ENCODE data around the gene AOPEP. TPM values are rescaled to one million over a fixed set of nuclear protein-coding genes. Genes with fewer than 3 reads are reported as not detected.

AOPEP gene
- polyA plus RNA-seq, 1 donor from 2014 or later, result 10.0 TPM

- no peak overlapping the region for H3K9ac ChIP-seq (ENCODE audit: low read length)
- no peak overlapping the region for H3K27ac ChIP-seq (ENCODE audit: low read length)
- no peak overlapping the region for H3K4me2 ChIP-seq (ENCODE audit: low read length)
Measured at GRCh38 chr9:94867281-94867841, 140.9 kb downstream of the AOPEP start.

GRCh38 chr9:94867842-94868312, 141.4 kb downstream of the AOPEP start:
- no peaks in the 10 kb centered on the region for H3K79me2 ChIP-seq (replicated peaks; ENCODE audit: insufficient read depth, low read length)
- H3K9ac ChIP-seq (ENCODE audit: low read length), result no peak overlapping the region
- H3K9me2 ChIP-seq (ENCODE audit: insufficient read depth, low read length), result no peaks in the 10 kb centered on the region
- no peaks in the 10 kb centered on the region for H3K36me3 ChIP-seq (ENCODE audit: insufficient read depth, low read length)
- no peak overlapping the region for H3K4me3 ChIP-seq (ENCODE audit: low read length)
- H3K9me3 ChIP-seq (ENCODE audit: low read length), result no peaks in the 10 kb centered on the region
- TF ChIP-seq SMC3 (conservative IDR thresholded peaks at IDR 0.05; ENCODE audit: poor library complexity), result no peak
- no peak for TF ChIP-seq REST (IDR thresholded peaks at IDR 0.05; ENCODE audit: borderline replicate concordance)
- no peak for TF ChIP-seq CTCF (IDR thresholded peaks at IDR 0.05; ENCODE audit: poor library complexity, severe bottlenecking)
- TF ChIP-seq EZH2 (IDR thresholded peaks at IDR 0.05; ENCODE audit: borderline replicate concordance, insufficient read depth, low read length, poor library complexity, severe bottlenecking), result no peak
- no peak for TF ChIP-seq TAF1 (IDR thresholded peaks at IDR 0.05; ENCODE audit: low read depth)
- no peak for TF ChIP-seq MXI1 (conservative IDR thresholded peaks at IDR 0.05; ENCODE audit: poor library complexity, severe bottlenecking)
- no peak overlapping the region for H3K27ac ChIP-seq (ENCODE audit: low read length)
- H4K20me1 ChIP-seq (ENCODE audit: insufficient read depth), result no peaks in the 10 kb centered on the region
- no peaks in the 10 kb centered on the region for H3K27me3 ChIP-seq (ENCODE audit: insufficient read depth, low read depth, low read length)
- H3K4me2 ChIP-seq (ENCODE audit: low read length), result no peak overlapping the region
- H3F3A ChIP-seq (ENCODE audit: insufficient read depth, low read length, poor library complexity, severe bottlenecking), result no peaks in the 10 kb centered on the region
- H2AFZ ChIP-seq (ENCODE audit: low read depth, low read length), result no peak overlapping the region

More at GRCh38 chr9:94867281-94867841, 140.9 kb downstream of the AOPEP start:
- Histone ChIP-seq H3K9me2 (ENCODE audit: insufficient read depth, low read length) (no peaks in the 10 kb centered on the region), H3K79me2 (replicated peaks; ENCODE audit: insufficient read depth, low read length) (no peaks in the 10 kb centered on the region), H3K4me3 (ENCODE audit: low read length) (no peak overlapping the region), H3K27me3 (ENCODE audit: insufficient read depth, low read depth, low read length) (no peaks in the 10 kb centered on the region), H3F3A (ENCODE audit: insufficient read depth, low read length, poor library complexity, severe bottlenecking) (no peaks in the 10 kb centered on the region), H2AFZ (ENCODE audit: low read depth, low read length) (no peak overlapping the region), H3K36me3 (ENCODE audit: insufficient read depth, low read length) (no peaks in the 10 kb centered on the region), H4K20me1 (ENCODE audit: insufficient read depth) (no peaks in the 10 kb centered on the region), H3K9me3 (ENCODE audit: low read length) (no peaks in the 10 kb centered on the region)
- TF ChIP-seq POLR2AphosphoS5 (IDR thresholded peaks at IDR 0.05), result no peak
- TF ChIP-seq TAF1 (IDR thresholded peaks at IDR 0.05; ENCODE audit: low read depth), result no peak

- no peaks in the 10 kb centered on the region for H3K36me3 ChIP-seq (ENCODE audit: insufficient read depth, low read length)
- no peaks in the 10 kb centered on the region for H3K9me2 ChIP-seq (ENCODE audit: insufficient read depth, low read length)
- no peak overlapping the region for H3K4me2 ChIP-seq (ENCODE audit: low read length)
- no peaks in the 10 kb centered on the region for H3F3A ChIP-seq (ENCODE audit: insufficient read depth, low read length, poor library complexity, severe bottlenecking)
- no peaks in the 10 kb centered on the region for H3K27me3 ChIP-seq (ENCODE audit: insufficient read depth, low read depth, low read length)
- H3K27ac ChIP-seq (ENCODE audit: low read length), result no peak overlapping the region
- no peak overlapping the region for H2AFZ ChIP-seq (ENCODE audit: low read depth, low read length)
- H3K9me3 ChIP-seq (ENCODE audit: low read length), result no peaks in the 10 kb centered on the region
- H3K4me3 ChIP-seq (ENCODE audit: low read length), result no peak overlapping the region
- TF ChIP-seq RAD21 (conservative IDR thresholded peaks at IDR 0.05), result no peak
- no peak for TF ChIP-seq SMC3 (conservative IDR thresholded peaks at IDR 0.05; ENCODE audit: poor library complexity)
- TF ChIP-seq CTCF (IDR thresholded peaks at IDR 0.05; ENCODE audit: poor library complexity, severe bottlenecking), result no peak
- TF ChIP-seq REST (IDR thresholded peaks at IDR 0.05; ENCODE audit: borderline replicate concordance), result no peak
- TF ChIP-seq TAF1 (IDR thresholded peaks at IDR 0.05; ENCODE audit: low read depth), result no peak
- no peak for TF ChIP-seq MXI1 (conservative IDR thresholded peaks at IDR 0.05; ENCODE audit: poor library complexity, severe bottlenecking)
- no peak overlapping the region for H3K9ac ChIP-seq (ENCODE audit: low read length)
- no peaks in the 10 kb centered on the region for H4K20me1 ChIP-seq (ENCODE audit: insufficient read depth)
- H3K79me2 ChIP-seq (replicated peaks; ENCODE audit: insufficient read depth, low read length), result no peaks in the 10 kb centered on the region
Measured at GRCh38 chr9:94868464-94868863, 142.0 kb downstream of the AOPEP start.
